Endothelial cell of umbilical vein (primary cell): ENCODE results near the gene CCNF.

Experiments
- EZH2 ChIP-seq: IDR thresholded peaks from 2 replicates; pipeline ENCODE4 v1.6.1; 2012; ENCODE audit warnings: borderline replicate concordance, low read depth, mild to moderate bottlenecking, moderate library complexity, low read length, inconsistent platforms; ENCODE audit not compliant: severe bottlenecking
- FOS ChIP-seq: IDR thresholded peaks from 2 replicates; pipeline ENCODE4 v1.6.1; 2011; ENCODE audit warnings: mild to moderate bottlenecking, low read length, moderate library complexity, borderline replicate concordance; ENCODE audit not compliant: insufficient read depth
- MAX ChIP-seq: IDR thresholded peaks from 2 replicates; pipeline ENCODE4 v1.6.1; 2011; ENCODE audit not compliant: insufficient read depth, insufficient read length
- MYC ChIP-seq: IDR thresholded peaks from one replicate; pipeline ENCODE4 v1.6.1; 2011; ENCODE audit warnings: mild to moderate bottlenecking, low read depth, low read length
- POLR2A ChIP-seq: IDR thresholded peaks from 2 replicates; pipeline ENCODE4 v1.6.1; 2012; ENCODE audit warnings: low read depth, mild to moderate bottlenecking, control low read depth, low read length
- POLR2AphosphoS5 ChIP-seq: IDR thresholded peaks from 2 replicates; pipeline ENCODE4 v1.6.1; 2012; ENCODE audit warnings: low read depth, mild to moderate bottlenecking, control low read depth, low read length, moderate library complexity; ENCODE audit not compliant: insufficient read depth
- TF ChIP-seq, protein P1 (sequence below), 2 donors: IDR thresholded peaks; 1 replicate in 1 of 2; 2 replicates in 1 of 2; pipeline ENCODE4 v1.5.1; 2011; ENCODE audit warnings: low read length in 2 of 2, mild to moderate bottlenecking in 2 of 2, moderate library complexity in 2 of 2, control low read depth in 1 of 2, inconsistent platforms in 1 of 2, low read depth in 1 of 2; ENCODE audit not compliant: insufficient read depth in 1 of 2; ENCODE audit errors: extremely low read depth in 1 of 2

GRCh38 chr16:2460916-2461315, 31.7 kb downstream of the CCNF start:
- TF ChIP-seq, protein P1, sequence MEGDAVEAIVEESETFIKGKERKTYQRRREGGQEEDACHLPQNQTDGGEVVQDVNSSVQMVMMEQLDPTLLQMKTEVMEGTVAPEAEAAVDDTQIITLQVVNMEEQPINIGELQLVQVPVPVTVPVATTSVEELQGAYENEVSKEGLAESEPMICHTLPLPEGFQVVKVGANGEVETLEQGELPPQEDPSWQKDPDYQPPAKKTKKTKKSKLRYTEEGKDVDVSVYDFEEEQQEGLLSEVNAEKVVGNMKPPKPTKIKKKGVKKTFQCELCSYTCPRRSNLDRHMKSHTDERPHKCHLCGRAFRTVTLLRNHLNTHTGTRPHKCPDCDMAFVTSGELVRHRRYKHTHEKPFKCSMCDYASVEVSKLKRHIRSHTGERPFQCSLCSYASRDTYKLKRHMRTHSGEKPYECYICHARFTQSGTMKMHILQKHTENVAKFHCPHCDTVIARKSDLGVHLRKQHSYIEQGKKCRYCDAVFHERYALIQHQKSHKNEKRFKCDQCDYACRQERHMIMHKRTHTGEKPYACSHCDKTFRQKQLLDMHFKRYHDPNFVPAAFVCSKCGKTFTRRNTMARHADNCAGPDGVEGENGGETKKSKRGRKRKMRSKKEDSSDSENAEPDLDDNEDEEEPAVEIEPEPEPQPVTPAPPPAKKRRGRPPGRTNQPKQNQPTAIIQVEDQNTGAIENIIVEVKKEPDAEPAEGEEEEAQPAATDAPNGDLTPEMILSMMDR (IDR thresholded peaks at IDR 0.05; ENCODE audit: extremely low read depth in 1 of 2, insufficient read depth in 1 of 2, low read depth in 1 of 2, low read length in 2 of 2): no peak
- TF ChIP-seq MAX (no peak), POLR2A (no peak), POLR2AphosphoS5 (no peak), FOS (no peak), EZH2 (no peak), MYC (no peak)
